GM18867 (cell line): ENCODE data around the gene HBA1.
"Not testable (repeated sequence)": the region's sequence is repeated elsewhere in the genome, so short reads cannot be mapped to it uniquely, and the experiment has no call there.

Experiments
- ATAC-seq: cut with Tn5 transposase; IDR thresholded peaks from one replicate; pipeline ENCODE4 v1.9.1; 2021; ENCODE audit warnings: mild to moderate bottlenecking, moderate library complexity; ENCODE audit not compliant: unreplicated experiment

HBA1 gene

DNA sequence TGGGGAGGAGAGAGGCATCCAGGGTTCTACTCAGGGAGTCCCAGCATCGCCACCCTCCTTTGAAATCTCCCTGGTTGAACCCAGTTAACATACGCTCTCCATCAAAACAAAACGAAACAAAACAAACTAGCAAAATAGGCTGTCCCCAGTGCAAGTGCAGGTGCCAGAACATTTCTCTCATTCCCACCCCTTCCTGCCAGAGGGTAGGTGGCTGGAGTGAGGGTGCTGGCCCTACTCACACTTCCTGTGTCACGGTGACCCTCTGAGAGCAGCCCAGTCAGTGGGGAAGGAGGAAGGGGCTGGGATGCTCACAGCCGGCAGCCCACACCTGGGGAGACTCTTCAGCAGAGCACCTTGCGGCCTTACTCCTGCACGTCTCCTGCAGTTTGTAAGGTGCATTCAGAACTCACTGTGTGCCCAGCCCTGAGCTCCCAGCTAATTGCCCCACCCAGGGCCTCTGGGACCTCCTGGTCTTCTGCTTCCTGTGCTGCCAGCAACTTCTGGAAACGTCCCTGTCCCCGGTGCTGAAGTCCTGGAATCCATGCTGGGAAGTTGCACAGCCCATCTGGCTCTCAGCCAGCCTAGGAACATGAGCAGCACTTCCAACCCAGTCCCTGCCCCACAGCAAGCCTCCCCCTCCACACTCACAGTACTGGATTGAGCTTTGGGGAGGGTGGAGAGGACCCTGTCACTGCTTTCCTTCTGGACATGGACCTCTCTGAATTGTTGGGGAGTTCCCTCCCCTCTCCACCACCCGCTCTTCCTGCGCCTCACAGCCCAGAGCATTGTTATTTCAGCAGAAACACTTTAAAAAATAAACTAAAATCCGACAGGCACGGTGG, 2.3 kb upstream of the HBA1 start:
- not testable (repeated sequence) for ATAC-seq

DNA sequence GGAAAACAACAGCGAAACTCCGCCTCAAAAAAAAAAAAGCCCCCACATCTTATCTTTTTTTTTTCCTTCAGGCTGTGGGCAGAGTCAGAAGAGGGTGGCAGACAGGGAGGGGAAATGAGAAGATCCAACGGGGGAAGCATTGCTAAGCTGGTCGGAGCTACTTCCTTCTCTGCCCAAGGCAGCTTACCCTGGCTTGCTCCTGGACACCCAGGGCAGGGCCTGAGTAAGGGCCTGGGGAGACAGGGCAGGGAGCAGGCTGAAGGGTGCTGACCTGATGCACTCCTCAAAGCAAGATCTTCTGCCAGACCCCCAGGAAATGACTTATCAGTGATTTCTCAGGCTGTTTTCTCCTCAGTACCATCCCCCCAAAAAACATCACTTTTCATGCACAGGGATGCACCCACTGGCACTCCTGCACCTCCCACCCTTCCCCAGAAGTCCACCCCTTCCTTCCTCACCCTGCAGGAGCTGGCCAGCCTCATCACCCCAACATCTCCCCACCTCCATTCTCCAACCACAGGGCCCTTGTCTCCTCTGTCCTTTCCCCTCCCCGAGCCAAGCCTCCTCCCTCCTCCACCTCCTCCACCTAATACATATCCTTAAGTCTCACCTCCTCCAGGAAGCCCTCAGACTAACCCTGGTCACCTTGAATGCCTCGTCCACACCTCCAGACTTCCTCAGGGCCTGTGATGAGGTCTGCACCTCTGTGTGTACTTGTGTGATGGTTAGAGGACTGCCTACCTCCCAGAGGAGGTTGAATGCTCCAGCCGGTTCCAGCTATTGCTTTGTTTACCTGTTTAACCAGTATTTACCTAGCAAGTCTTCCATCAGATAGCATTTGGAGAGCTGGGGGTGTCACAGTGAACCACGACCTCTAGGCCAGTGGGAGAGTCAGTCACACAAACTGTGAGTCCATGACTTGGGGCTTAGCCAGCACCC, 1.2 kb upstream of the HBA1 start:
- no peak for ATAC-seq

DNA sequence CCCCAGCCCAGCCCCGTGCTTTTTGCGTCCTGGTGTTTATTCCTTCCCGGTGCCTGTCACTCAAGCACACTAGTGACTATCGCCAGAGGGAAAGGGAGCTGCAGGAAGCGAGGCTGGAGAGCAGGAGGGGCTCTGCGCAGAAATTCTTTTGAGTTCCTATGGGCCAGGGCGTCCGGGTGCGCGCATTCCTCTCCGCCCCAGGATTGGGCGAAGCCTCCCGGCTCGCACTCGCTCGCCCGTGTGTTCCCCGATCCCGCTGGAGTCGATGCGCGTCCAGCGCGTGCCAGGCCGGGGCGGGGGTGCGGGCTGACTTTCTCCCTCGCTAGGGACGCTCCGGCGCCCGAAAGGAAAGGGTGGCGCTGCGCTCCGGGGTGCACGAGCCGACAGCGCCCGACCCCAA, 474 bp upstream of the HBA1 start:
- not testable (repeated sequence) for ATAC-seq

DNA sequence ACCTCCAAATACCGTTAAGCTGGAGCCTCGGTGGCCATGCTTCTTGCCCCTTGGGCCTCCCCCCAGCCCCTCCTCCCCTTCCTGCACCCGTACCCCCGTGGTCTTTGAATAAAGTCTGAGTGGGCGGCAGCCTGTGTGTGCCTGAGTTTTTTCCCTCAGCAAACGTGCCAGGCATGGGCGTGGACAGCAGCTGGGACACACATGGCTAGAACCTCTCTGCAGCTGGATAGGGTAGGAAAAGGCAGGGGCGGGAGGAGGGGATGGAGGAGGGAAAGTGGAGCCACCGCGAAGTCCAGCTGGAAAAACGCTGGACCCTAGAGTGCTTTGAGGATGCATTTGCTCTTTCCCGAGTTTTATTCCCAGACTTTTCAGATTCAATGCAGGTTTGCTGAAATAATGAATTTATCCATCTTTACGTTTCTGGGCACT, 928 bp downstream of the HBA1 start:
- ATAC-seq = no peak

DNA sequence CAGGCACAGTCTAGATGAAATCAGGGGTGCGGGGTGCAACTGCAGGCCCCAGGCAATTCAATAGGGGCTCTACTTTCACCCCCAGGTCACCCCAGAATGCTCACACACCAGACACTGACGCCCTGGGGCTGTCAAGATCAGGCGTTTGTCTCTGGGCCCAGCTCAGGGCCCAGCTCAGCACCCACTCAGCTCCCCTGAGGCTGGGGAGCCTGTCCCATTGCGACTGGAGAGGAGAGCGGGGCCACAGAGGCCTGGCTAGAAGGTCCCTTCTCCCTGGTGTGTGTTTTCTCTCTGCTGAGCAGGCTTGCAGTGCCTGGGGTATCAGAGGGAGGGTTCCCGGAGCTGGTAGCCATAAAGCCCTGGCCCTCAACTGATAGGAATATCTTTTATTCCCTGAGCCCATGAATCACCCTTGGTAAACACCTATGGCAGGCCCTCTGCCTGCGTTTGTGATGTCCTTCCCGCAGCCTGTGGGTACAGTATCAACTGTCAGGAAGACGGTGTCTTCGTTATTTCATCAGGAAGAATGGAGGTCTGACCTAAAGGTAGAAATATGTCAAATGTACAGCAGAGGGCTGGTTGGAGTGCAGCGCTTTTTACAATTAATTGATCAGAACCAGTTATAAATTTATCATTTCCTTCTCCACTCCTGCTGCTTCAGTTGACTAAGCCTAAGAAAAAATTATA, 1.6 kb downstream of the HBA1 start:
- ATAC-seq = no peak

DNA sequence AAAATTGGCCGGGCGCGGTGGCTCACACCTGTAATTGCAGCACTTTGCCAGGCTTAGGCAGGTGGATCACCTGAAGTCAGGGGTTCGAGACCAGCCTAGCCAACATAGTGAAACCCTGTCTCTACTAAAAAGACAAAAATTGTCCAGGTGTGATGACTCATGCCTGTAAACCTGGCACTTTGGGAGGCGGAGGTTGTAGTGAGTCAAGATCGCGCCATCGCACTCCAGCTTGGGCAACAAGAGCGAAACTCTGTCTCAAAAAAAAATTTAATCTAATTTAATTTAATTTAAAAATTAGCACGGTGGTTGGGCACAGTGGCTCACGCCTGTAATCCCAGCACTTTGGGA, 2.2 kb downstream of the HBA1 start:
- no peak for ATAC-seq

DNA sequence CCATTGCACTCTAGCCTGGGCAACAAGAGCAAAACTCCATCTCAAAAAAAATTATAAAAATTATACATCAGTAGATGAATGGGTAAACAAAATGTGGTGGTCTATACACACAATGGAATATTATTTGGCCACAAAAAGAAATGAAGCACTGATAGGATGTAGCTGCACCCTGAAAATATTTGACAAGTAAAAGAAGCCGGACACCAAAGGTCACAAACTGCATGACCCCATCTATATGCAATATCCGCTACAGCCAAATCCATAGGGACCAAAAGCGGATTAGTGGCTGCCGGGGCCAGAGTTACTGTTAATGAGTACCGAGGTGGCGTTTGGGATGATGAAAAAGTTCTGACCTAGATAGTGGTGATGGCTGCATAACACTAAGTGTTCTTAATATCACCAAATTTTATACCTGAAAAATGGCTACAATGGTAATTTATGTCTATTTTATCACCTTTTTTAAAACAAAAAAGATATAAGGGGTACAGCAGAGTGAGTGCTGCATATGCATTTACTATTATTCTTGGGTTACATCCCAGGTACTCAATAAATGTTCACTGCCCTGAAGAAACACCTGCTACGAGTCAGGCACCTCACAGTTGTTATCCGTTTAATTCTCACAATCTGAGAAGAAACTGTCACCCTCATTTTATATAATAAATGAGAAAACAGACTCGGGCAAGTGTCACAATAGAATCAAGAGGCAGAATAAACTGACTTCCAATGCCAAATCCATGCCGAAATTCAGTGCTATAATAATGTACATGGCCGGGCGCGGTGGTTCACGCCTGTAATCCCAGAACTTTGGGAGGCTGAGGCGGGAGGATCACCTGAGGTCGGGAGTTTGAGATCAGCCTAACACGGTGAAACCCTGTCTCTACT, 3.0 kb downstream of the HBA1 start:
- ATAC-seq = no peak

DNA sequence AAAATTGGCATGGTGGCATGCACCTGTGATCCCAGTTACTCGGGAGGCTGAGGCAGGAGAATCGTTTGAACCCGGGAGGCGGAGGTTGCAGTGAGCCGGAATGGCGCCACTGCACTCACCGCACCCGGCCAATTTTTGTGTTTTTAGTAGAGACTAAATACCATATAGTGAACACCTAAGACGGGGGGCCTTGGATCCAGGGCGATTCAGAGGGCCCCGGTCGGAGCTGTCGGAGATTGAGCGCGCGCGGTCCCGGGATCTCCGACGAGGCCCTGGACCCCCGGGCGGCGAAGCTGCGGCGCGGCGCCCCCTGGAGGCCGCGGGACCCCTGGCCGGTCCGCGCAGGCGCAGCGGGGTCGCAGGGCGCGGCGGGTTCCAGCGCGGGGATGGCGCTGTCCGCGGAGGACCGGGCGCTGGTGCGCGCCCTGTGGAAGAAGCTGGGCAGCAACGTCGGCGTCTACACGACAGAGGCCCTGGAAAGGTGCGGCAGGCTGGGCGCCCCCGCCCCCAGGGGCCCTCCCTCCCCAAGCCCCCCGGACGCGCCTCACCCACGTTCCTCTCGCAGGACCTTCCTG, 3.7 kb downstream of the HBA1 start, which contains the start of gene HBQ1:
Gene HBQ1, plus strand, starts transcription at position 359 of the 575 bp plus-strand sequence. Its CDS starts 28 bp downstream, at position 387.
- no peak for ATAC-seq

DNA sequence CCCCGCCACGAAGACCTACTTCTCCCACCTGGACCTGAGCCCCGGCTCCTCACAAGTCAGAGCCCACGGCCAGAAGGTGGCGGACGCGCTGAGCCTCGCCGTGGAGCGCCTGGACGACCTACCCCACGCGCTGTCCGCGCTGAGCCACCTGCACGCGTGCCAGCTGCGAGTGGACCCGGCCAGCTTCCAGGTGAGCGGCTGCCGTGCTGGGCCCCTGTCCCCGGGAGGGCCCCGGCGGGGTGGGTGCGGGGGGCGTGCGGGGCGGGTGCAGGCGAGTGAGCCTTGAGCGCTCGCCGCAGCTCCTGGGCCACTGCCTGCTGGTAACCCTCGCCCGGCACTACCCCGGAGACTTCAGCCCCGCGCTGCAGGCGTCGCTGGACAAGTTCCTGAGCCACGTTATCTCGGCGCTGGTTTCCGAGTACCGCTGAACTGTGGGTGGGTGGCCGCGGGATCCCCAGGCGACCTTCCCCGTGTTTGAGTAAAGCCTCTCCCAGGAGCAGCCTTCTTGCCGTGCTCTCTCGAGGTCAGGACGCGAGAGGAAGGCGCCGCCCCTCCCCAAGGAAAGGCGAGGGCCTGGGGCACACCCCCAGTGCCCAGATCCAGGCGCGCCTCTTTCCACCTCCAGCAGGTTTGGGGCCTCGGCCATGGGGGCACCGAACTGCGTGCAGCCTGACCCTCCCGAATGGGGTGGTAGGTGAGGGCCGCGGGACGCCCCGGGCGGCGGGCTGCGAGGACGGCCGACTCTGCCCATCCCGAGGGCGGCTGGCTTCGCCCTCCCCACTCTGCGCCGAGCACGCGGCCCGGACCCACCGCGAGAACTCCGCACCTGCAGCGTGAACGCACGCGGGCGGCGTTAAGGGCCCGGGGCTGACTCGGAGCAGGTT, 4.4 kb downstream of the HBA1 start:
- no peak for ATAC-seq

DNA sequence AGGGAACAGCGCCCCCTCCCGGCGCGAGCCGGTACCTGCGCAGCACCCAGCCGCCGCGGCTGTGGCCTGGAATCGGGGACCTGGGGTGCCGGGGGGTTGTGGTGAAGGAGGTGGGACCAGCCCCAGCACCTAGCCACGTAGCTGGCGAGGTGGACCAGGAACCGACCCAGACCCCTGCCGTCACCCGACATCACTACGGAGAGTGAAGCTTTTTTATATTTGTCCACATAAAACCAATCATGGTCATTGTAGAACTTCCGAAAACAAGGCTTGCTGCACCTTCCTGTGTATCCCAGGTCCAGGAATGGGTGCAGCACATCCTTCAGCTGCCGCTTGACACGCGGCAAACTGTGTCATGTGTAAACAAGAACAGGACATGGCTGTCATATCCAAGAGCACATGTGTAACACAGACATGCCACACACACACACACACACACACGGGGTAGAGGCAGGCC, 5.1 kb downstream of the HBA1 start:
- no peak for ATAC-seq

DNA sequence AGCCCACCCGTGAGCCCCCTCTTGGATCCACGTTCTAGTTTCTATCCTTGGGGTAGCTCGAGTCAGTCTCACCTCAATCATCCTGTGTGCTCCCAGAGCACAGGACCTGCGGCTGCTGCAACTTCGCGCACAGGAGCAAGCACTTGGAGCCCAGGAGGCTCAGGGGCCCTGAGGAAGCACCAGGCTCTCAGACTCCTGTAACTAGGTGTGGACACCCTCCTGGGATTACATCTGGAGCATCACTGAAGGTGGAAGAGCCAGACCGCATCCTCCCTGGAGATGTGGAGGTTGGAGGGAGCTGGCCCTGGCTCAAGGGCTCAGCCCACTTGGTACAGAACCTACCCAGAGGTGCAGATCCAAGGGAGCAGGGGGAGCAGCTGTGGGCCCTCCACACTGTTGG, 6.5 kb downstream of the HBA1 start:
- ATAC-seq = no peak

DNA sequence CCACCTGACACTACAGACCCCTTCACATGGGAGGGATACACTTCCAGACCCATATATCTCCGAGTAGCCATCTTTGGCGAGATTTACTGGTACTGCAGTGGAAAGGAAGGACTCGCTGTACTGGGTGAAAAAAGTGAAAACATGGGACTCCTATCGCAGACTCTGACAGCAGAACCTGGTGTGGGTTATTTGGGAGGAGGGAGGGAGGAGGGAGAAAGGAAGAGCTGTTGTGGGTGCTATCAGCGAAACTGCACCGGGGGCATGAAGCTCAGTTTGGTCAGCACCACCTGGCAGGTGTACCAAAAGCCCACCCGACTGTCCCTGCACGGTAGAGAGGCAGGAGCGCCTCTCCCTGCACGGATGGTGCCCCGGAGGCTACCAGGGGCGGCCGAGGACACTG, 8.7 kb downstream of the HBA1 start:
- no peak for ATAC-seq

DNA sequence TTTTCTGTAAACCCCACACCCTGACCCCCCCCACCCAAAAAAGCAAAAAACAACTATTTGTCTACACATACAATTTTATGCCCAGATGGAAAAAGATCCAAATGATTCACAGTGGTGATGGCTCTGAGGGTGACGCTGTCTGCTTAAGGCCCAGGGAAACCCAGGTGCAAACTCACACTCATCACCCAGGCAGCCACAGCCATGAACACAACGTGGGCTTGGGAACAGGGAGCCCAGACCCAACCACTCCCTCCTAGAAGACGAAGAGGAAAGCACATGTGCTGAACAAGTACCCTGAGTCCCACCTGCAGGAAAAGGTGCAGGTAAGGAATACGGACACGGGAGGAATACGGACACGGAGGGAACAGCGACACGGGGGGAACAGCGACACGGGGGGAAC, 9.2 kb downstream of the HBA1 start:
- ATAC-seq = no peak

DNA sequence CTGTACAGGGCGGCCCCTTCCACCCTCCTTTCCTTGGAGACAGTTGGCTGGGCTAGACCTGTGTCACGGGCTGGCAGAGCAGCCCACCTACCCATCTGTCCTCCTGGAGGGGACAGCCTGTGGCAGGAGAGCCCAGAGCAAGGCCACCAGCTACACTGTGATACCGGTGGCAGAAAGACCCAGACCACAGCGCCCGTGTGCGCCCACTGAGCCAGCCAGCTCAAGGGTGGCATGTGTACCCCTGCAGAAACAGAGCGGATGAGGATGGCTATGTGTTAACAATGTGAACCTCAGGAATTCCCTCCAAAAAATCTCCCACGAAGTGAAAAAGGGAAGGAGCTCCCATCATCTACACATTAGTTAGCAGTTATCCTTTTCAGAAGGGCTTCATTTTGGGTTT, 10.8 kb downstream of the HBA1 start:
- ATAC-seq = no peak

DNA sequence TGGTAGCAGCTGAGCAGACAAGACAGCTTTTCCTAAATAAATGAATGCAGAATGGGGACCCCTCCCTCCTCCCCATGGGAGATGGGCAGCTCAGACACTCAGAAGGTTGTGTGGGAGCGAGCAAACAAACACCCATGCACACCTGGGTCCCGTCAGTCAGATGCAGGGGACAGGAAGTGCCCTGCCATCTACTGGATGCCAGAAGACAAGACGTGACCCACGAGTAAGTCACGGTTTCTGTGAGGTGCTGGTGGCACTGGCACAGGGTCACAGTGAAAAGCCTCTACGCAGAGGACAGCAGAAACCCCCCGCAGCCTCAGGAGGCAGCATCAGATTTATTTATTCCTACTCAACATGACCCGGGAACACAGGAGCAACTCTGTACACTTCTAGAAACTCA, 12.2 kb downstream of the HBA1 start:
- no peak for ATAC-seq

DNA sequence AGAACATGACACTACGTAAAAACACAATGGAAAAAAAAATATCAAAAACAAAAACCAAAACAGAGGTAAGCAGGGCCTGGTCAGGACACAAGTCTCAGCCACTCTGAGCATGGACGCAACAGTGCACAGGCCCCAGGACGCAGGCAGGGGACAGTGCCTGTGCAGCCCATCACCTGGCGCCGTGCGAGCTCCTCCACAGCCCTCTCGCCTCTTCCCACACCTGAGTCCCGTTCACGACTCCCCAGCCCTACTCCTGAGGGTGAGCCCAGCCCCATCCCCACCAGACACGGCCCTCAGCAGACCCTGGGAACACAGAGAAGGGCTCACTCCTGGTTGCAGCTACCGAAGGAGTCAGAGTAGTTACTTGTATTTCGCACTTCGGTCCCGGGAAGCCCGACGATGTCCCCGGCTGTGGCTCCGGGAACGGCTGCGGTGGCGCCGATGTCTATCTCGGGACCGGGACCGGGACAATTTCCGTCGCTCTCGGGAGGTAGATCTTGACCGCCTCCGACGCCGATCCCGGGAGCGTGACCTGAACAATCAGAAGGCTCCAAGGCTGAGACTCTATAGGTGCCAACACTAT, 13.2 kb downstream of the HBA1 start:
- no peak for ATAC-seq

DNA sequence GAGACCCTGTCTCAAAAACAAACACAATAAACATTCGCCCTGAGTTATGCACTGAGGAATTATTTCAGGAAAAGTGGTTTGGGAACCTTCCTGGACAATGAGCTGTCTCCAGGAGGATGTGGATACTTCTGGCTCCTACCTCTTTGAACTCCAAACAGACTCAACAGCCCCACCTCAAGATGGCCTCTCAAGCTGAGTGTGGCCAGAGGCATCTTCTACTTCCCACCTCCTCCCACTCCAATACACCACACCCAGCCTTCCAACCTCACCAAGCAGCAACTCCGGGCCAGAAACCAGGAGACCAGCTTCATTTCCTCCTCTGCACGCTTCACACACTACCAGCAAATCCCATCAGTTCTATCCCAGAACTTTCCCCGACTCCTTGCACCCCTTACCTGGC, 15.4 kb downstream of the HBA1 start:
- no peak for ATAC-seq

DNA sequence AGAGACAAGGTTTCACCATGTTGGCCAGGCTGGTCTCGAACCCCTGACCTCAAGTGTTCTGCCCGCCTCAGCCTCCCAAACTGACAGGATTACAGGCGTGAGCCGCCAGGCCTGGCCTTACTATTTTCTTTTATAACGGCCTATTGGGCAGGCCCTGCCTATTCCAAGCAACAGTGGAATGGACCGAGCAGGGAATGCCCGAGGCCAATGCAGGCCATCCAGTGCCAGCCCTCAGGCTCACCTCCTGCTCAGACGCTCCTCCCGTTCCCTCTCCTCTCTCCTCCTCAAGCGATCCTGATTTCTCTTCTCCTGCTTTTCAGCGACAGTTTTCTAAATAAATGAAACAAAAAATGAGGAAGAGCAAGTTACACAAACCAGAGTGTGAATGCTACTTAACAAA, 16.2 kb downstream of the HBA1 start:
- no peak for ATAC-seq

DNA sequence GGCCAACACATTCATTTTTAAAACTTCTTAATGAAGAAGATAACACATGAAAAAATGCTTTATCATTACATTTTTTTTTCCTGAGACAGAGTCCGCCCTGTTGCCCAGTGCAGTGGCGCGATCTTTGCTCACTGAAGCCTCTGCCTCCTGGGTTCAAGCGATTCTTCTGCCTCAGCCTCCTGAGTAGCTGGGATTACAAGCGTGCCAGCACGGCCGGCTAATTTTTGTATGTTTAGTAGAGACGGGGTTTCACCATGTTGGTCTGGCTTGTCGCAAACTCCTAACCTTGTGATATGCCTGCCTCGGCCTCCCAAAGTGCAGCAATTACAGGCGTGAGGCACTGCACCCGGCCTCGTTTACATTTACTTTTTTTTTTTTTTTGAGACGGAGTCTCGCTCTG, 17.0 kb downstream of the HBA1 start:
- ATAC-seq = no peak
